ENCODE data around the gene POP4.

DNA sequence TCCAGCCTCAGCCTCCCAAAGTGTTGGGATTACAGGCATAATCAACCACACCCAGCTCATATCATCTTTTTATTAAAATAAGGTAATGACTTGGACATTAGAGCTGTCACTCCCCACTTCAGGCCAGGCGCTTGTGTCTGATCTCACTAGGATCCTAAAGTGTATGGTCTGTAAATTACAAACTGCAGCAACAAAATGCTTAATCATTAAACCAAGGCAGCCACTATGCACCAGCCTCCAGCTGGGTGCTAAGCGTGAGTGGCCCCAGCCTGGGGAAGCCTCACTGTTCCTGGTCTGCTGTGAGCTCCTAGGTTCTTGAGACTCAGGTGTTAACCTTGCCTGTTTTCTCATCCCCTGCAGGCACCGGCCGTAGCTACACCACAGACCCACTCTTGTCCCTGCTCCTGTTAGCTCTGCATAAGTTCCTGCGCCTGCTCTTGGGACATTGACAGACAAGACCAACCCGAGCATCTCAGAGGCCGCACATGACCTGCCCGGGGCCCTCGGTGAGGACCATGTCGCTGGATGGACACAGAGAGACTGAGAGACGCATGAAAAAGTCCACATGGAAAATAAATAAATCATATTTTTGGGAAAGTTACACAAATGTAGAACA is 42.5 kb upstream of the POP4 start:
- TF ChIP-seq, protein P1, sequence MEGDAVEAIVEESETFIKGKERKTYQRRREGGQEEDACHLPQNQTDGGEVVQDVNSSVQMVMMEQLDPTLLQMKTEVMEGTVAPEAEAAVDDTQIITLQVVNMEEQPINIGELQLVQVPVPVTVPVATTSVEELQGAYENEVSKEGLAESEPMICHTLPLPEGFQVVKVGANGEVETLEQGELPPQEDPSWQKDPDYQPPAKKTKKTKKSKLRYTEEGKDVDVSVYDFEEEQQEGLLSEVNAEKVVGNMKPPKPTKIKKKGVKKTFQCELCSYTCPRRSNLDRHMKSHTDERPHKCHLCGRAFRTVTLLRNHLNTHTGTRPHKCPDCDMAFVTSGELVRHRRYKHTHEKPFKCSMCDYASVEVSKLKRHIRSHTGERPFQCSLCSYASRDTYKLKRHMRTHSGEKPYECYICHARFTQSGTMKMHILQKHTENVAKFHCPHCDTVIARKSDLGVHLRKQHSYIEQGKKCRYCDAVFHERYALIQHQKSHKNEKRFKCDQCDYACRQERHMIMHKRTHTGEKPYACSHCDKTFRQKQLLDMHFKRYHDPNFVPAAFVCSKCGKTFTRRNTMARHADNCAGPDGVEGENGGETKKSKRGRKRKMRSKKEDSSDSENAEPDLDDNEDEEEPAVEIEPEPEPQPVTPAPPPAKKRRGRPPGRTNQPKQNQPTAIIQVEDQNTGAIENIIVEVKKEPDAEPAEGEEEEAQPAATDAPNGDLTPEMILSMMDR (IDR thresholded peaks at IDR 0.05): no peak
- no peak for TF ChIP-seq POLR2A (IDR thresholded peaks at IDR 0.05)
- no peak for TF ChIP-seq EP300 (IDR thresholded peaks at IDR 0.05)
